Motor neuron (in vitro differentiated cells): ENCODE measurements around the gene ESD. TPM values are rescaled to one million over a fixed set of nuclear protein-coding genes. Genes with fewer than 3 reads are reported as not detected.
A peak's percentile ranks its signal among the peaks of the same experiment; 100 is the strongest.

Experiments
- ATAC-seq, 8 experiments: fragments of 200-7000 bp; cut with Tn5 transposase; replicated peaks in 6 of 8; 2 replicates each; pipeline ENCODE4 v1.8.0; 2021; ENCODE audit warnings: mild to moderate bottlenecking in 8 of 8, moderate library complexity in 8 of 8
- H3K27ac ChIP-seq, 2 donors: fragments of 250-450 bp; sonication (Bioruptor Pico); 2 replicates each; pipeline ENCODE4 v1.9.0; 2021; ENCODE audit warnings: antibody characterized with exemption in 2 of 2, mild to moderate bottlenecking in 2 of 2, moderate library complexity in 1 of 2
- H3K4me1 ChIP-seq, 2 donors: fragments of 250-450 bp; sonication (Bioruptor Pico); replicated peaks in 1 of 2; 2 replicates each; pipeline ENCODE4 v1.6.1; 2021; ENCODE audit warnings: antibody characterized with exemption in 2 of 2, mild to moderate bottlenecking in 2 of 2, moderate library complexity in 1 of 2
- H3K4me3 ChIP-seq, 5 donors: fragments of 250-450 bp; sonication (Bioruptor Pico); 2 replicates each; pipeline ENCODE4 v1.9.0; 2021; ENCODE audit warnings: antibody characterized with exemption in 5 of 5, mild to moderate bottlenecking in 5 of 5, moderate library complexity in 4 of 5
- WGBS, 10 experiments: fragments of 450-650 bp; shearing (Covaris generic); methylation state at CpG; one replicate each; pipeline ENCODE4 v1.0.0; 2022; 5-methylcytosine and 5-hydroxymethylcytosine counted together
- in situ Hi-C, 9 experiments: fragments of 400-800 bp; cut with MboI; loops; one replicate each; pipeline ENCODE4 v1.15.0; 2021; ENCODE audit warnings: low sequenced_read_pairs in 9 of 9, low pct_unique_long_range_greater_than_20kb in 2 of 9; ENCODE audit not compliant: unreplicated experiment in 9 of 9
- total RNA-seq, 8 experiments: library from RNA; unstranded; fragments of 300-600 nt; gene quantifications; 2 replicates each; pipeline versions ENCODE4 v1.2.3 to v1.2.4, GENCODE V29; 2022

ESD gene
- total RNA-seq, 8 experiments from 2014 or later: 62.8 to 178 (median 147) TPM

DNA sequence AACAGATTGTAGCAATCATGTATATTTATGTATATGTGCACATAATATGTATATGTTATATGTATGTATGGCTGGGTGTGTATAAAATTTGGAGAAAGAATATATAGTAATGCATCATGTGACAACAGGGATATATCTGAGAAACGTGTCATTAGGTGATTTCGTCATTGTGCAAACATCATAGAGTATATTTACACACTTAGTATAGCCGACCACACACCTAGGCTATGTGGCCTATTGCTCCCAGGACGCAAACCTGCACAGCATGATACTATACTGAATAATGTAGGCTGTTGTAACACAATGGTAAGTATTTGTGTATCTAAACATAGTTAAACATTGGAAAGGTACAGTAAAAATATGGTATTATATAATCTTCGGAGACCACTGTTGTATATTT is 43.8 kb downstream of the ESD start:
- Histone ChIP-seq H3K4me1 (no peaks in the 10 kb centered on the region), H3K4me3 (no peak overlapping the region), H3K27ac (no peak overlapping the region)
- in situ Hi-C loops: no loop called here
- 90 to 100% (median 93%) methylated on average over 1 to 4 of the region's 5 CpGs; no CpG with 5 or more reads in 5 of the 10 experiments for WGBS, 10 experiments
- ATAC-seq: peak in 1 of 8 experiments; percentile 68

DNA sequence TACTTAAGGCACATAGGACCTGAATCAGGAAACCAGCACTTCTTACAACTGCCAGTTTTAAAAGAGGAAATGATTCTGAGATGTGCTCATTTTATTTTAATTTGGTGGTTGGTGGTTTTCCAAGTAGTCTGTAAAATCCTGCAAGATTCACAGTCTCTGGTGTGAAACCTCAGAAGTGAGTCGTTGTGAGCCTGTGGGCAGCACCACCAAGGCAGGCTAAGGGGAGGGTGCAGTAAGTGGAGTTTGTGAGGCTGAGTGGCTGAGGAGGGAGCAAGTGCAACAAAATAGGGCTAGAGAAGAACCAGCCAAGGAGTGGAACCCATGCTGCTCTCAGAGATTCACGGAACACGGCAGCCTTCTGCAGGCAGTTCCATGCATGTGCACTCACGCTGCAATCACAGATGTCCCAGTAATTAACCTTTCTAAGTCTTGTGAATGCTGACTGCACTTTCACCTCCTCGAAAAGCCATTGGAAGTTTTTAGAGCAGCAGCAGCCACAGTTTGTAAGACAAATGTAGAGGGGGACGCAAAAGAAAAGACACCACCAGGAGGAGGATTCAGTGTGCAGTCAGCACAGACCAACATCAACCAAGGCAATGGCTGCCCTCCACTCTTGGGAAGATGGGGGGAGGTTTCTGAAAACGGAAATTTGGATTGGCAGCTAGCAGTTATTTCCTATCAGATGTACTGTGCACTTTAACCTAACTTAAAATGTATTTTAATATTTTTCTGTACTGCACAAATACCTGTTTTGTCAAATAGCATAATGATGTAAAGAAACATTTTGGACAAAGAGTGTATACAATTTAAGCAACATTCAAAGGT is 44.9 kb downstream of the ESD start:
- Histone ChIP-seq H3K4me1 (no peaks in the 10 kb centered on the region), H3K4me3 (no peak overlapping the region), H3K27ac (no peak overlapping the region)
- in situ Hi-C loops: no loop called here
- WGBS, 10 experiments: 38 to 74% (median 52%) methylated on average over 1 to 7 of the region's 7 CpGs; no CpG with 5 or more reads in 2 of the 10 experiments
- ATAC-seq: peak in 1 of 8 experiments; percentile 47

- Histone ChIP-seq H3K27ac (no peak overlapping the region), H3K4me3 (no peak overlapping the region), H3K4me1 (no peaks in the 10 kb centered on the region)
- in situ Hi-C loops: no loop called here
- no peak for ATAC-seq
- WGBS, 10 experiments: 63 to 93% (median 83%) methylated on average over 1 to 2 of the region's 2 CpGs; no CpG with 5 or more reads in 5 of the 10 experiments
Measured at GRCh38 chr13:46749951-46750350, 47.0 kb downstream of the ESD start.

- no peaks in the 10 kb centered on the region for H3K4me1 ChIP-seq
- H3K27ac ChIP-seq: no peak overlapping the region
- in situ Hi-C loops: no loop called here
- ATAC-seq: no peak
- no peak overlapping the region for H3K4me3 ChIP-seq
- 60 to 100% (median 100%) methylated on average over 1 to 3 of the region's 4 CpGs; no CpG with 5 or more reads in 2 of the 10 experiments for WGBS, 10 experiments
Measured at GRCh38 chr13:46748300-46748699, 48.7 kb downstream of the ESD start.

- in situ Hi-C loops: no loop called here
- WGBS, 10 experiments: 80 to 100% (median 97%) methylated on average over 1 to 6 of the region's 8 CpGs; no CpG with 5 or more reads in 1 of the 10 experiments
- Histone ChIP-seq H3K4me3 (no peak overlapping the region), H3K27ac (no peak overlapping the region), H3K4me1 (no peaks in the 10 kb centered on the region)
- peak in 1 of 8 experiments; percentile 47 for ATAC-seq
Measured at GRCh38 chr13:46747031-46747820, 49.7 kb downstream of the ESD start.

GRCh38 chr13:46745706-46746105 is 51.3 kb downstream of the ESD start:
- 77 to 100% (median 90%) methylated on average over 1 to 3 of the region's 4 CpGs; no CpG with 5 or more reads in 4 of the 10 experiments for WGBS, 10 experiments
- in situ Hi-C loops: no loop called here

DNA sequence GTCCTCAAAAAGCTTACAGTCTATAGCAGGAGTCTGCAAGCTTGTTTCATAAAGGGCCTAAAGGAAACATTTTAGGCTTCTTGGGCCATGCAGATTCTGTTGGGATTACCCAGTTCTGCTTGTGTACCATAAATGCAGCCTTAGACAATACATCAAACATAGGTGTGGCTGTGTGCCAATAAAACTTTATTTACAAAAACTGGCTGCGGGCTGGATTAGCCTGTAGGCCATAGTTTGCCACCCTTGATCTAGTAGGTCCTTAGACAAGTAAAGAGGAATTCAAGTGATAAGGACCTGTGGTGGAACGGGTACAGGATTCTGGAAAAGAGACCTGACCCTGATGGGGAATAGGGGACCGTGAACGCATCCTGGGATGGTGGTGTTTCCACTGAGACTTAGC is 51.9 kb downstream of the ESD start:
- ATAC-seq: no peak
- 95 to 100% (median 96%) methylated on average over 2 to 4 of the region's 4 CpGs; no CpG with 5 or more reads in 3 of the 10 experiments for WGBS, 10 experiments
- no peak overlapping the region for H3K4me3 ChIP-seq
- in situ Hi-C loops: no loop called here
- H3K27ac ChIP-seq: no peak overlapping the region
- H3K4me1 ChIP-seq: no peaks in the 10 kb centered on the region

More at GRCh38 chr13:46745706-46746105, 51.3 kb downstream of the ESD start:
- Histone ChIP-seq H3K4me1 (no peaks in the 10 kb centered on the region), H3K27ac (no peak overlapping the region), H3K4me3 (no peak overlapping the region)
- ATAC-seq: no peak

GRCh38 chr13:46743191-46743590 is 53.8 kb downstream of the ESD start:
- Histone ChIP-seq H3K4me1 (no peaks in the 10 kb centered on the region), H3K27ac (no peak overlapping the region), H3K4me3 (no peak overlapping the region)
- no peak for ATAC-seq
- WGBS, 10 experiments: 67 to 100% (median 92%) methylated on average over 1 to 2 of the region's 2 CpGs
- in situ Hi-C loops: no loop called here

DNA sequence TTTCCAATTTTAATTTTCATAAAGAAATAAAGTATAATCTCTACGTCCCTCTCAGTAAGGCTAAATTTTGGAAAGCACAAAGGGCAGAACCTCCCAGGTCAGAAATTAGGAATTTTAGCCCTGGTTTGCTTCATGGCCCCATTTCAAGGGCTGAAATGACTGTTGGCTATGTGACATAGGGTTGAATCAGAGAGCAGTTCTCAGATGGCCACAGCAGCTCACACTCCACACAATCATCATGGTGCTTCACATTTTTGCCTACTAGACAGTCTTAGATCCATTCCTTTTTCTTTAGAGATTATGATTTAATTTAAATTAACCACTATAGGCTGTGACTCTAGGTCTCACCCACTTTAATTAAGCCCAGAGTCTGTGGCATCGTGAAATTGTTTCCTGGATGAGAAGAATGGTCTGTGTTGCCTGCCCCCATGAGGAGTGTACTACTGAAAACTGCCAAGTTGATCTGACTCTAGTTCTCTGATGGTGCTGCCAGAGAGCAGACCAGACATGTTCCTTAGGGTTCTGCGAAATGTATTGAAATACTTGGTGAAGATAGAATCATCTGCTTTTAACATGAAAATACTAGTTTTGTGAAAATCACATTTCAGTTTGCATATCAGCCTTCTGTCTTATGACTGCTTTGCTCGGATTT is 57.4 kb downstream of the ESD start:
- no peak overlapping the region for H3K4me3 ChIP-seq
- no peak overlapping the region for H3K27ac ChIP-seq
- H3K4me1 ChIP-seq: peaks cover 0 to 4% of the 10 kb centered on the region in 2 donors
- in situ Hi-C loops: no loop called here
- 74 to 100% (median 94%) methylated on average over 1 to 4 of the region's 4 CpGs for whole genome bisulfite sequencing, 10 experiments
- no peak for ATAC-seq

DNA sequence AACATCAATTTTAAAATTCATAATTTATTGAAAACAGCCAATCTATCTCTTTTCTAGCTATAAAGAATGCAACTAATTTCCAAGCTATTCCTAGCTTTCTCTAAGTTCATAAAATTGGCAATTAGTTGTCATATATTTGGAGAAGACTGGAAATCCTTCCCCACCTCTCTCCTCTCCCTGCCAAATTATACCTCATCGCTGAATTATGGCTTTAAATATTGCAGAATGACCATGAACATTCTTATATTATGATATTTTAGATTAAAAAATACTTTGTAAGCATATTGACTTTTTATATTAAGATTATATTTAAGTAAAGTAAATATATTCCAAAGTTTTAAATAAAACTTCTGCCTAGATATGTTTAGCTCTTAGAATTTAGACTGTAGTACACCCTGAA is 58.2 kb downstream of the ESD start:
- Histone ChIP-seq H3K4me3 (no peak overlapping the region), H3K4me1 (peaks cover 0 to 4% of the 10 kb centered on the region in 2 donors), H3K27ac (no peak overlapping the region)
- in situ Hi-C loops: no loop called here
- 67 to 100% (median 100%) methylated on average over 1 of the region's 1 CpG; no CpG with 5 or more reads in 3 of the 10 experiments for WGBS, 10 experiments
- no peak for ATAC-seq

- peak in 3 of 8 experiments; percentile 73 to 99 (median 81) for ATAC-seq
- H3K27ac ChIP-seq: no peak overlapping the region
- H3K4me3 ChIP-seq: no peak overlapping the region
- H3K4me1 ChIP-seq: peaks cover 0 to 4% of the 10 kb centered on the region in 2 donors
- in situ Hi-C loops: no loop called here
- 10 to 88% (median 51%) methylated on average over 1 to 2 of the region's 2 CpGs; no CpG with 5 or more reads in 2 of the 10 experiments for whole genome bisulfite sequencing, 10 experiments
Measured at GRCh38 chr13:46738055-46738454, 58.9 kb downstream of the ESD start.

DNA sequence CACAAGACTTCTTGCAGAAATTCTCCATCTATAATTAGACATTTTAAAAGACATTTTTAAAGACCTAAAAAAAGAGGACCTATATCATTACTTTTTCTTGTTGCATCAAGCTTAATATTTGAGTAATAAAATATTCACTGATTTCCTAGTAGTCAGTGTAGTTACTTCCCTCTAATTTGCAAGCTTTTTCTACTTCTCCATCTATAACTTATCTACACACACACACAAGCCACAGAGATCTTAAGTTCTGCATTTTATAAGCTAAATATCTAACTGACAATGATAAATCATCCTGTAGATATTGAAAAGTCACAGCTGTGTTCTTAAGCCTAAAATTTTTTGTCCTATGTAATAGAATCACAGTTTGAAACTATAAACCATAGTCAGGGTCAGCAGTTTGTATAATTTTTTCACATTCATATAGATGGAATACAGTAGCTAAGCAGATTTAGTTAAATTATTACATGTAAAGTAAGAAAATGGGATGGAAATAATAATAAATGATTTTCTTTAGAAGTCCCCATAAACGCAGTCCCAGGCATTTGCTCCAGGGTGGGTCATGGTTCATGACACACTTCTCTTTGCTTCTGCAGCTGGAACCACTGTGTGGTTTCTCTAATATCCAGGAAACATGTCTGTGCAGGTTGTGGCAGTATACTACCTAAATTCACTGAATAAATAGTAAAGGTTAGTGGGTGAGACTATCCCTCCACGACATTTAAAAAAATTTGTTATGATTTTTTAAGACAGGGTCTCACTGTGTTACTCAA is 60.2 kb downstream of the ESD start:
- WGBS, 10 experiments: 75 to 100% (median 98%) methylated on average over 1 to 2 of the region's 2 CpGs; no CpG with 5 or more reads in 4 of the 10 experiments
- Histone ChIP-seq H3K4me3 (no peak overlapping the region), H3K4me1 (peaks cover 0 to 4% of the 10 kb centered on the region in 2 donors), H3K27ac (no peak overlapping the region)
- in situ Hi-C loops: no loop called here
- no peak for ATAC-seq
